Liver (tissue), 3 donors: Measurements from ENCODE around the gene DHX16.

Experiments used
- FOXA2 ChIP-seq: IDR thresholded peaks from 2 replicates; pipeline ENCODE4 v1.6.1; 2016; ENCODE audit warnings: antibody characterized with exemption
- JUND ChIP-seq, 2 donors: IDR thresholded peaks; 2 replicates each; pipeline ENCODE4 v1.6.1; 2016; ENCODE audit warnings: antibody characterized with exemption in 2 of 2
- TAF1 ChIP-seq: conservative IDR thresholded peaks from 2 replicates; pipeline ENCODE4 v1.6.1; 2016; ENCODE audit warnings: antibody characterized with exemption, mild to moderate bottlenecking
- TF ChIP-seq, protein P1 (sequence below): fragments of 150-350 bp; IDR thresholded peaks from 2 replicates; pipeline ENCODE4 v1.5.1; 2017; ENCODE audit warnings: improper control_type of control experiment, low read depth, low read length; ENCODE audit not compliant: missing input control
- TF ChIP-seq, protein P2 (sequence below): IDR thresholded peaks from 2 replicates; pipeline ENCODE4 v1.6.1; 2016; ENCODE audit warnings: antibody characterized with exemption, mild to moderate bottlenecking
- donor health status: healthy.
- donor health status: healthy.

DNA sequence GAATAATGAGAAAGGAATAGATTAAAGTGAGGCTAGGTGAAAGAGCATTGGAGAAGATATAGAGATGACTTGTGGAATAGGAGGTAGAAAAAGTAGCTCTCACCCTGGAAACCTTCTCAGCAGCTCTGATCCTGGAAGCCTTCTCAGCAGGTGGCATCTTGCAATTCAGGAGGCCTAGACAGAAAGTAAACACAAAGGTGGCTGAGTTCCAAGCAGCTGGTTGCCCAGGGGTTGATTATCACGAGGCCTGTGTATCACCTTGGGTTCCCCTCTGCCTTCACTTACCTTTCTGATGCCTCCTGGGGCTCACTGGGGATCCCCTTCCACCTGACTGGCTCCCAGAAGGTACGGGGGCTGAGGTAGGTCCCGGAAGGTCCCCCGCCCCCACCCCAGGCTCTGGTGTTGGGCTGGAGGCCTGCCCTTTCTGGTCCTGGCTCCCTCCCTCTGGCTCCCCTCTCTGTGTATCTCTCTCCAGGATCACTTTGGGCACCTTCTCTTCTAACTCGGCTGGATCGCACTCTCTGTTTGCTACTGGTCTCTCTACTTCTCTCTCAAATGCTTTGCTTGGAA, 34.6 kb upstream of the DHX16 start:
- TF ChIP-seq, protein P1, sequence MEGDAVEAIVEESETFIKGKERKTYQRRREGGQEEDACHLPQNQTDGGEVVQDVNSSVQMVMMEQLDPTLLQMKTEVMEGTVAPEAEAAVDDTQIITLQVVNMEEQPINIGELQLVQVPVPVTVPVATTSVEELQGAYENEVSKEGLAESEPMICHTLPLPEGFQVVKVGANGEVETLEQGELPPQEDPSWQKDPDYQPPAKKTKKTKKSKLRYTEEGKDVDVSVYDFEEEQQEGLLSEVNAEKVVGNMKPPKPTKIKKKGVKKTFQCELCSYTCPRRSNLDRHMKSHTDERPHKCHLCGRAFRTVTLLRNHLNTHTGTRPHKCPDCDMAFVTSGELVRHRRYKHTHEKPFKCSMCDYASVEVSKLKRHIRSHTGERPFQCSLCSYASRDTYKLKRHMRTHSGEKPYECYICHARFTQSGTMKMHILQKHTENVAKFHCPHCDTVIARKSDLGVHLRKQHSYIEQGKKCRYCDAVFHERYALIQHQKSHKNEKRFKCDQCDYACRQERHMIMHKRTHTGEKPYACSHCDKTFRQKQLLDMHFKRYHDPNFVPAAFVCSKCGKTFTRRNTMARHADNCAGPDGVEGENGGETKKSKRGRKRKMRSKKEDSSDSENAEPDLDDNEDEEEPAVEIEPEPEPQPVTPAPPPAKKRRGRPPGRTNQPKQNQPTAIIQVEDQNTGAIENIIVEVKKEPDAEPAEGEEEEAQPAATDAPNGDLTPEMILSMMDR = no peak
- TF ChIP-seq JUND (IDR thresholded peaks at IDR 0.05) (no peak), TAF1 (no peak), FOXA2 (peak; percentile 44)
- TF ChIP-seq, protein P2, sequence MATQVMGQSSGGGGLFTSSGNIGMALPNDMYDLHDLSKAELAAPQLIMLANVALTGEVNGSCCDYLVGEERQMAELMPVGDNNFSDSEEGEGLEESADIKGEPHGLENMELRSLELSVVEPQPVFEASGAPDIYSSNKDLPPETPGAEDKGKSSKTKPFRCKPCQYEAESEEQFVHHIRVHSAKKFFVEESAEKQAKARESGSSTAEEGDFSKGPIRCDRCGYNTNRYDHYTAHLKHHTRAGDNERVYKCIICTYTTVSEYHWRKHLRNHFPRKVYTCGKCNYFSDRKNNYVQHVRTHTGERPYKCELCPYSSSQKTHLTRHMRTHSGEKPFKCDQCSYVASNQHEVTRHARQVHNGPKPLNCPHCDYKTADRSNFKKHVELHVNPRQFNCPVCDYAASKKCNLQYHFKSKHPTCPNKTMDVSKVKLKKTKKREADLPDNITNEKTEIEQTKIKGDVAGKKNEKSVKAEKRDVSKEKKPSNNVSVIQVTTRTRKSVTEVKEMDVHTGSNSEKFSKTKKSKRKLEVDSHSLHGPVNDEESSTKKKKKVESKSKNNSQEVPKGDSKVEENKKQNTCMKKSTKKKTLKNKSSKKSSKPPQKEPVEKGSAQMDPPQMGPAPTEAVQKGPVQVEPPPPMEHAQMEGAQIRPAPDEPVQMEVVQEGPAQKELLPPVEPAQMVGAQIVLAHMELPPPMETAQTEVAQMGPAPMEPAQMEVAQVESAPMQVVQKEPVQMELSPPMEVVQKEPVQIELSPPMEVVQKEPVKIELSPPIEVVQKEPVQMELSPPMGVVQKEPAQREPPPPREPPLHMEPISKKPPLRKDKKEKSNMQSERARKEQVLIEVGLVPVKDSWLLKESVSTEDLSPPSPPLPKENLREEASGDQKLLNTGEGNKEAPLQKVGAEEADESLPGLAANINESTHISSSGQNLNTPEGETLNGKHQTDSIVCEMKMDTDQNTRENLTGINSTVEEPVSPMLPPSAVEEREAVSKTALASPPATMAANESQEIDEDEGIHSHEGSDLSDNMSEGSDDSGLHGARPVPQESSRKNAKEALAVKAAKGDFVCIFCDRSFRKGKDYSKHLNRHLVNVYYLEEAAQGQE = no peak
